HL-60 (cell line): Measurements from ENCODE around the gene BUD31.

ENCODE experiments used
- DNase-seq, 2 experiments: peaks; one replicate each; pipeline ENCODE4 v3.0.0-alpha.2; 2010 to 2020; ENCODE audit warnings: low read depth in 1 of 2, low spot score in 1 of 2
- H3K27ac ChIP-seq: fragments of 250-450 bp; sonication (Bioruptor Pico); replicated peaks from 2 replicates; pipeline ENCODE4 v1.5.1; 2020; ENCODE audit warnings: mild to moderate bottlenecking, moderate library complexity
- H3K27me3 ChIP-seq: fragments of 250-450 bp; sonication (Bioruptor Pico); 2 replicates; pipeline ENCODE4 v1.5.1; 2021; ENCODE audit warnings: mild to moderate bottlenecking, moderate library complexity; ENCODE audit not compliant: insufficient read depth, poor library complexity, severe bottlenecking
- H3K4me3 ChIP-seq: replicated peaks from 2 replicates; pipeline ENCODE4 v1.5.1; 2011; ENCODE audit warnings: mild to moderate bottlenecking, control low read depth, low read length; ENCODE audit not compliant: insufficient read depth
- CTCF ChIP-seq: IDR thresholded peaks from one replicate; pipeline ENCODE4 v1.5.1; 2011; ENCODE audit warnings: low read length, control low read depth, inconsistent platforms; ENCODE audit not compliant: insufficient read depth
- GABPA ChIP-seq: IDR thresholded peaks from 2 replicates; pipeline ENCODE4 v1.6.1; 2012; ENCODE audit warnings: low read depth
- POLR2AphosphoS5 ChIP-seq: IDR thresholded peaks from 2 replicates; pipeline ENCODE4 v1.6.1; 2012; ENCODE audit warnings: low read depth
- REST ChIP-seq: IDR thresholded peaks from 2 replicates; pipeline ENCODE4 v1.6.1; 2012; ENCODE audit warnings: low read depth; ENCODE audit not compliant: insufficient replicate concordance
- SPI1 ChIP-seq: IDR thresholded peaks from 2 replicates; pipeline ENCODE4 v1.6.1; 2012; ENCODE audit warnings: low read depth, mild to moderate bottlenecking, borderline replicate concordance

The BUD31 gene

GRCh38 chr7:99420986-99421385, 12.2 kb downstream of the BUD31 start:
- no peak for DNase-seq
- H3K4me3 ChIP-seq = no peak overlapping the region
- no peaks in the 10 kb centered on the region for H3K27me3 ChIP-seq
- no peak overlapping the region for H3K27ac ChIP-seq
- TF ChIP-seq CTCF (no peak), REST (no peak), SPI1 (no peak), GABPA (no peak), POLR2AphosphoS5 (no peak)

GRCh38 chr7:99422186-99422585, 13.4 kb downstream of the BUD31 start:
- no peaks in the 10 kb centered on the region for H3K27me3 ChIP-seq
- H3K27ac ChIP-seq = no peak overlapping the region
- no peak overlapping the region for H3K4me3 ChIP-seq
- TF ChIP-seq POLR2AphosphoS5 (no peak), REST (no peak)
- DNase-seq = no peak

- H3K4me3 ChIP-seq = no peak overlapping the region
- DNase-seq = no peak
- no peaks in the 10 kb centered on the region for H3K27me3 ChIP-seq
- no peak overlapping the region for H3K27ac ChIP-seq
- TF ChIP-seq GABPA (no peak), SPI1 (no peak), POLR2AphosphoS5 (no peak), CTCF (no peak)
Measured at GRCh38 chr7:99422625-99423024, 13.9 kb downstream of the BUD31 start.

GRCh38 chr7:99424932-99425730, 16.4 kb downstream of the BUD31 start:
- Histone ChIP-seq H3K27ac (no peak overlapping the region), H3K27me3 (no peaks in the 10 kb centered on the region), H3K4me3 (no peak overlapping the region)
- TF ChIP-seq CTCF (no peak), REST (no peak), SPI1 (no peak), POLR2AphosphoS5 (no peak), GABPA (no peak)
- DNase-seq = no peak
